ENCODE data around the gene LYPD5.

DNA sequence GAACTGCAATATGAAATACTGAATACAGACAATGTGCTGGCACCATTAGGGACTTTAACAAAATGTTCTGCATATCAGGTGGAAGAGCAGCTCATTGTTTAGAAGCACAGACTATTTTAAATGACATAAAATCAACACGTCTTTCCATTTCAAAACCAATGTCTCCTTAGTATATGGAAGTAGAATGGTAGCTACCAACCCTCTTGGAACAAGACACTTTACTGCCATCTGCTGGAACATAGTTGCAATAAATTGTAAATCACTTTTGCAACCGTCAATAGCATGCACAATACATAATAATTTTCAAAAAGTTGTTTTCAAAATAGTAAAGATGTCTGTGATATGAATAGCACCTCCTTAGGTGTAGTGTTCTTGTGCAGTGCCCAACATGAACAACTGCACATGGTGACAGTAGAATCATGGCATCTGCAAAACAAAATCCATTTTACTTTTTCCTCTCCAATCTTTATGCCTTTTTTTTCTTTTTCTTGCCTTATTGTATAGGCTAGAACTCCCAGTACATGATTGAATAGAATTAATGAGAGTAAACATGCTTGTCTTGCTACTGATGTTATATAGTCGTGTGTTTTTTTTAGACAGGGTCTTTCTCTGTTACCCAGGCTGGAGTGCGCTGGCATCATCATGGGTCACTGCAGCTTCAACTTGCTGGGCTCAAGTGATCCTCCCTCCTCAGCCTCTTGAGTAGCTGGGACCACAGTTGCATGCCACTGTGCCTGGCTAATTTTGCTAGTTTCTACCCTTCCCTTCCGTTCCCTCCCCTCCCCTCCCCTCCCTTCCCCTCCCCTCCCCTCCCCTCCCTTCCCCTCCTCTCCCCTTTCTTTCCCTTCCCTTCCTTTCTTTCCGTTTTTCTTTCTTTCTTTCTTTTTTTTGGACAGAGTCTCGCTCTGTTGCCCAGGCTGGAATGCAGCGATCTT lies 7.8 kb upstream of the LYPD5 start:
- TF ChIP-seq CTCF (IDR thresholded peaks at IDR 0.05; ENCODE audit: insufficient read depth, low read depth, low read length) (peak; percentile 67), EZH2 (IDR thresholded peaks at IDR 0.05; ENCODE audit: insufficient read depth, low read length) (no peak)

Measured in astrocyte (in vitro differentiated cells and primary cell).